CD4-positive, alpha-beta T cell treated with Interleukin-21 for 1 hour (primary cell): ENCODE results near the gene RWDD2A.

Experiments
- DNase-seq: peaks from one replicate; pipeline ENCODE4 v3.0.0-alpha.2; 2020

Gene RWDD2A

DNA sequence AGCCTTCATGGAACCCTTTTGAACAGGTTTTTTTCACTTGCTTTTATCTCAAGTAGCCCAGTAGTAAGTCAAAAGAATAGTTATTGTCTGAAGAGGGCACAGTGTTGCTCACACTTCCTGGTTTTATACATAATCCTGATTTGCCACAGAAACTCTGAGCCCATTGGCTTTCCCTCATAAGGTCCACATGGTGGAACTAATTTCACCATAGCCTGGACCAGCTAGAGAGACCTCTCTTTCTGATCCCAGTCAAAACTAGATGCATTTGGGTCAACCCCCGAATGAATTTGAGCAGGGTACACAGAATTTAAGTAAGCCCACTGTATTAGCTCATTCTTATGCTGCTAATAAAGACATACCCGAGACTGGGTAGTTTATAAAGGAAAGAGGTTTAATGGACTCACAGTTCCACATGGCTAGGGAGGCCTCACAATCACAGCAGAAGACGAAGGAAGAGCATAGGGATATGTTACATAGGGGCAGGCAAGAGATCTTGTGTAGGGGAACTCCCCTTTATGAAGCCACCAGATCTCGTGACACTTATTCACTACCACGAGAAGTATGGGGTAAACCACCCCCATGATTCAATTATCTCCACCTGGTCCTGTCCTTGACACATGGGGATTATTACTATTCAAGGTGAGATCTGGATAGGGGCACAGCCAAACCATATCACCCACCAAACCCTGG lies 6.2 kb downstream of the RWDD2A start:
- no peak for DNase-seq

- no peak for DNase-seq
These were observed 6.7 kb downstream of the RWDD2A start for GRCh38 chr6:83199863-83200225.

GRCh38 chr6:83202031-83202430 lies 8.9 kb downstream of the RWDD2A start:
- no peak for DNase-seq

DNA sequence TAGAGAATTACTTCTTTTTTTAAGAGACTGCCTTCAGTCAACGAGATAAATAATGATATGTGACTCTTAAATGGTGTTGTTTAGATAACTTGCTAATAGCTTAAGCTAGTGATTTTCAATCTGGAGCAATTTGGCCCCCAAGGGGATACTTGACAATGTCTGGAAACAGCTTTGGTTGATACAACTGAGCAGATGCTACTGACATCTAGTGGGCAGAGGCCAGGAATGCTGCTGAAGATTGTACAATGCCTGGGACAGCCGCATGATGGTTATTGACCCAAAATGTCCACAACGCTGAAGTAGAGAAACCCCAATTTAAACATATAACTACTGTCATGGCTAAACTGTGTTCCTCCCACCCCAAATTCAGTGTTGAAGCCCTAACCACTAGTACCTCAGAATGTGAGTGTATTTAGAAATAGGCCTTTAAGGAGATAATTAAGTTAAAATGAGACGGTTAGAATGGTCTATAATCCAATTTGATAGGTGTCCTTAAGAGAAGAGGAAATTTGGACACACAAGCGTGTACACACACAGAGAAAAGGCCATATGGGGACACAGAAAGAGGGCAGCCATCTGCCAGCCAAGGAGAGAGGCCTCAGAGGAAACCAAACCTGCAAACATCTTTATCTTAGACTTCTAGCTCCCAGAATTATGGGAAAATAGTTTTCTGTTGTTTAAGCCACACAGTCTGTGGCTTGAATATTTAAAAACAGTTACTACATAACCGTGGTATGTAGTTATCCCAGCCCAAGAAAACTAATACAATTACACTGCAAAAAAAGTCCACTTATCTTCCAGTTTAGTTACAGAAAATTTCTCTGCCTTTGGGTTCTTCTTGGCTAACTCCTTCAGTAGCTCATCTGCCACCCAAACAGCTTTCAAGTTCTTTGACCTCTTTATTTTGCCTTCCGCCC lies 22.2 kb downstream of the RWDD2A start:
- DNase-seq = peak; percentile 70

GRCh38 chr6:83216806-83217205 lies 23.6 kb downstream of the RWDD2A start:
- no peak for DNase-seq

GRCh38 chr6:83218646-83219045 lies 25.5 kb downstream of the RWDD2A start:
- no peak for DNase-seq

- DNase-seq = no peak
These were observed 27.0 kb downstream of the RWDD2A start for GRCh38 chr6:83220121-83220520.

DNA sequence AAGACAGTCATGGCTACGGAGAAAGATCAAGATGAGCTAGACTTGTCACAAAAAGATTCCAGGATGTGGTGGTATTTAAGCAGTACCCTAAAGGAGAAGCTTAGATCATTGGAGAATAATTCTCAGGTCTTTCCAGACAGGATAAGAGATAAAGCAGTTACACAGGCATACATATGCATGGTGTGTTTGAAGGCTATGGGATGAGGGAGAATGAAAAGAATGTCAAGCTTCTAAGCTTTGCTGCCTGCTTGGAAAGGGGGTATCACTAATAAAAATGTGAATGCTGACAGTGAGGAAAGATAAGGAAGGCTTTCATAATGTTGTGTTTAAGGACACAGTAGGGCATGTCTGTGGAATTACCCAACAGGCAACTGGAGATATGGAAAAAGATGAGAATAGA lies 28.1 kb downstream of the RWDD2A start:
- no peak for DNase-seq

- DNase-seq = peak; percentile 38
These were observed 28.8 kb downstream of the RWDD2A start for GRCh38 chr6:83221889-83222479.

DNA sequence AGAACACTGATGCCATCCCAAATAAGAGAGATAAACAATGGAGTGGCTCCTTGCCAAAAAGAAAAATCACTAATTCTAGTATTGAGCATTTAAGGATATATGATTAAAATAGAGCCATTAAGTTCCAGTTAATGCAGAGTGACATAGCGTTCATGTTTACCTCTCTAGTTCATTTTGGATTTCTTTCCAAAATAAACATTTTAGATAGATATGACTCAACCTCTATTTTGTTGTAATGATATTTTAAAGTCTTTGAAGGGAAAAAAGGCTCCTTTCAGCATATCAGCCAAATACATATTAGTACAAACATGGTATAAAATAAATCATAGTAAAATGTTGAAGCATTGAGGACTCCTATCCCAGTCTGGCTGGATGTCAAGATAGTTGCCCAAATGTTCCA lies 33.4 kb downstream of the RWDD2A start:
- DNase-seq = no peak

- DNase-seq = no peak
These were observed 38.0 kb downstream of the RWDD2A start for GRCh38 chr6:83231146-83231545.

- DNase-seq = no peak
These were observed 54.3 kb downstream of the RWDD2A start for GRCh38 chr6:83247471-83247870.
